Naive thymus-derived CD8-positive, alpha-beta T cell (primary cell): Measurements from ENCODE around the gene TRIM44. TPM values are rescaled to one million over a fixed set of nuclear protein-coding genes. Genes with fewer than 3 reads are reported as not detected.
"Not testable (repeated sequence)": the region's sequence is repeated elsewhere in the genome, so short reads cannot be mapped to it uniquely, and the experiment has no call there.

Source experiments
- ATAC-seq, 2 donors: fragments of 150-1000 bp; cut with Tn5 transposase in 1 of 2; sonication (Bioruptor Pico), chemical (Tn5 transposase) in 1 of 2; 1 replicate in 1 of 2; 2 replicates in 1 of 2; pipeline ENCODE4 v1.10.0; 2021; ENCODE audit warnings: mild to moderate bottlenecking in 2 of 2, moderate library complexity in 2 of 2
- POLR2A ChIA-PET: fragments of 350-600 bp; sonication (Branson Sonifier 250); formaldehyde crosslinking; loops from one replicate; lab custom pipeline; 2021; ENCODE audit warnings: antibody characterized with exemption; lab: Charles Lee
- DNase-seq, 10 donors: peaks; one replicate each; pipeline versions ENCODE4 v3.0.0 to v3.0.0-alpha.2; 2020 to 2022
- H3K27ac Mint-ChIP-seq, 10 donors: one replicate each; pipeline ENCODE4 v1.8.0; 2020 to 2022; ENCODE audit warnings: mild to moderate bottlenecking in 10 of 10, mixed read lengths in 10 of 10, moderate library complexity in 4 of 10, inconsistent platforms in 1 of 10
- H3K27me3 Mint-ChIP-seq, 5 donors: one replicate each; pipeline ENCODE4 v1.8.0; 2021 to 2022; ENCODE audit warnings: mixed read lengths in 5 of 5
- H3K36me3 Mint-ChIP-seq, 3 donors: one replicate each; pipeline ENCODE4 v1.8.0; 2020 to 2022; ENCODE audit warnings: mixed read lengths in 3 of 3, mild to moderate bottlenecking in 2 of 3, inconsistent platforms in 1 of 3
- H3K4me1 Mint-ChIP-seq, 4 donors: one replicate each; pipeline ENCODE4 v1.8.0; 2021 to 2022; ENCODE audit warnings: mixed read lengths in 4 of 4
- H3K4me3 Mint-ChIP-seq, 10 donors: one replicate each; pipeline ENCODE4 v1.8.0; 2020 to 2022; ENCODE audit warnings: mild to moderate bottlenecking in 10 of 10, mixed read lengths in 10 of 10, moderate library complexity in 6 of 10, inconsistent platforms in 1 of 10
- H3K9me3 Mint-ChIP-seq, 9 donors: one replicate each; pipeline ENCODE4 v1.8.0; 2020 to 2022; ENCODE audit warnings: mixed read lengths in 9 of 9, mild to moderate bottlenecking in 3 of 9, inconsistent platforms in 1 of 9, moderate library complexity in 1 of 9
- polyA plus RNA-seq, 3 donors: library from polyadenylated mRNA; unstranded; fragments of 300-500 nt; fragmentation: Illumina TruSeq; gene quantifications; one replicate each; pipeline ENCODE4 v1.2.3, GENCODE V29; 2021
- total RNA-seq, 8 experiments: library from RNA in 2 of 8; stranded (reverse) in 2 of 8; gene quantifications; one replicate each; pipeline ENCODE4 v1.2.3 and lab custom pipeline; 2021 to 2026

TRIM44 gene
- total and polyA plus RNA-seq, 5 experiments from 2014 or later = 49.5 to 73.4 (median 59.4) TPM

DNA sequence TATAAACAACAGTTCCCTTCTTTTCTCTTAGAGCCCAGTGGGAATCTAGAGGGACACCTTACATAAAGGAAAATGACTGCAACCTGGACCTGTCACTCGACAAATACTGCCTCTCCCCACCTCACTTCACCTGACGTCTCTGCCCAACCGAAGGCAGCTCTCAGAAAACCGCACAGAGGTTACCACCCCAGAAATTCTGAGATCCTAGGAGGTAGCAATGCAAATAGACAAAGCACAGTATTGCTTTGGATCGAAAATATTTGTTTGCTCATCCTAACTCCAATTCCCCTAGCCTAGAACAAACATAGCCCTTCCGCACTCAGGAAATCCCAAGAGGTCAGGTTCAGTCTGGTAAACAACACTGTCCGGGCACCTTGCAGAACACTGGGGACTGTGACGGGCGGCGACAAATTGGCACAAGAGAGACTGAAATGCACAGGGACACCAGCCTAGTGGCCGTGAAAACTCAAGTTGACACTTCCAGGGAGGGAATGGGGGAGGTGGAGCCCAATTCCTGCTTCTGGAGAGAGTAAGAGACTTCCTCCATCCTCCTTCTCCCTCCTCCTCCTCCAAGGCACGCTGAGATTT, 420 bp upstream of the TRIM44 start:
- ATAC-seq (peak; percentile 42 to 61), DNase-seq (peak in 8 of 10 donors; percentile 5 to 65 (median 46))
- H3K36me3 Mint-ChIP-seq = peaks cover 20 to 33% (median 31%) of the 10 kb centered on the region in 3 donors
- H3K9me3 Mint-ChIP-seq = peaks cover 12 to 40% (median 27%) of the 10 kb centered on the region in 9 donors
- H3K4me1 Mint-ChIP-seq = peaks cover 14 to 47% (median 45%) of the 10 kb centered on the region in 4 donors
- H3K4me3 Mint-ChIP-seq = peak overlapping the region; percentile 90 to 99 (median 98)
- H3K27ac Mint-ChIP-seq = peak overlapping the region; percentile 95 to 99 (median 99)
- POLR2A ChIA-PET = interaction anchor here (1.0 to 1.4 kb wide), 3 partner anchors 42 to 626 kb away, joined by 3 to 4 read pairs (median 3); no protein-coding TSS in a partner anchor
- H3K27me3 Mint-ChIP-seq = peaks cover 3 to 14% (median 7%) of the 10 kb centered on the region in 5 donors

DNA sequence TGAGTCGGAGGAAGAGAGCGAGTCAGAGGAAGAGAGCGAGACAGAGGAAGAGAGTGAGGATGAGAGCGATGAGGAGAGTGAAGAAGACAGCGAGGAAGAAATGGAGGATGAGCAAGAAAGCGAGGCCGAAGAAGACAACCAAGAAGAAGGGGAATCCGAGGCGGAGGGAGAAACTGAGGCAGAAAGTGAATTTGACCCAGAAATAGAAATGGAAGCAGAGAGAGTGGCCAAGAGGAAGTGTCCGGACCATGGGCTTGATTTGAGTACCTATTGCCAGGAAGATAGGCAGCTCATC, 780 bp downstream of the TRIM44 start:
- Mint-ChIP-seq H3K27ac (peak overlapping the region; percentile 81 to 99 (median 99)), H3K36me3 (peaks cover 27 to 45% (median 36%) of the 10 kb centered on the region in 3 donors), H3K27me3 (peaks cover 0 to 3% (median under 1%) of the 10 kb centered on the region in 5 donors), H3K4me1 (peaks cover 15 to 52% (median 46%) of the 10 kb centered on the region in 4 donors), H3K9me3 (peaks cover 13 to 49% (median 33%) of the 10 kb centered on the region in 9 donors), H3K4me3 (peak overlapping the region; percentile 90 to 99 (median 98))
- DNase-seq = no peak
- ATAC-seq = no peak
- POLR2A ChIA-PET = interaction anchor here (1.2 kb wide), 1 partner anchor 138 kb away, joined by 3 read pairs; no protein-coding TSS in a partner anchor

DNA sequence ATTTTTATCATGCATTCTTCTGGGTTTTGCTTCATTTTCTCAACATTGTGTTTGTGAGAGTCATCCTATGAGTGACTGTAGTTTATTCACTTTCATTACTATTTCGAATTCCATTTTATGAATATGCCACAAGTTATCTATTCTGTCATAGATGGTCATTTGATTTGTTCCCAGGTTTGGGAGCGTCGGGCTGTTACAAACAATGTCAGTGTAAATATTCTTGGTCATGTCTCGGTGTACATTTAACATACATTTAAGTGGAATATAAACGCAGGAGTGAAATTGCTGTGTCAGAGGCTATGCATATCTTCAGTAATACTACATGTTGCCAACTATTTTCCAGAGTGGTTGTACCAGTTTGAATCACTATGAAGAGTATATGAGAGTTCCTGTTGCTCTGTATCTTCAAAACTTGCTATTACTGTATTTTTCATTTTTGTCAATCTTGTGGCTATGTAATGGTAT, 2.4 kb downstream of the TRIM44 start:
- peaks cover 13 to 57% (median 34%) of the 10 kb centered on the region in 9 donors for H3K9me3 Mint-ChIP-seq
- no peak for DNase-seq

GRCh38 chr11:35667257-35667656, 4.7 kb downstream of the TRIM44 start:
- DNase-seq (no peak), ATAC-seq (no peak)
- Mint-ChIP-seq H3K27ac (no peak overlapping the region), H3K9me3 (peaks cover 13 to 57% (median 34%) of the 10 kb centered on the region in 9 donors), H3K4me3 (no peak overlapping the region), H3K27me3 (no peaks in the 10 kb centered on the region), H3K36me3 (peaks cover 46 to 62% (median 50%) of the 10 kb centered on the region in 3 donors), H3K4me1 (peaks cover 29 to 74% (median 70%) of the 10 kb centered on the region in 4 donors)
- POLR2A ChIA-PET = no interaction called here

More for the DNA sequence above, 2.4 kb downstream of the TRIM44 start:
- peaks cover 18 to 62% (median 58%) of the 10 kb centered on the region in 4 donors for H3K4me1 Mint-ChIP-seq
- ATAC-seq = no peak
- peak overlapping the region in 9 of 10 donors; percentile 2 to 99 (median 98) for H3K4me3 Mint-ChIP-seq
- peak overlapping the region in 4 of 10 donors; percentile 27 to 99 (median 46) for H3K27ac Mint-ChIP-seq
- peaks cover 36 to 55% (median 43%) of the 10 kb centered on the region in 3 donors for H3K36me3 Mint-ChIP-seq
- POLR2A ChIA-PET = no interaction called here
- no peaks in the 10 kb centered on the region for H3K27me3 Mint-ChIP-seq

- DNase-seq, H3K27me3 Mint-ChIP-seq, ATAC-seq, POLR2A ChIA-PET, H3K27ac Mint-ChIP-seq: not testable (repeated sequence)
- Mint-ChIP-seq H3K4me1 (peaks cover 31 to 74% (median 72%) of the 10 kb centered on the region in 4 donors), H3K4me3 (peak overlapping the region in 1 of 10 donors; percentile 30), H3K36me3 (peaks cover 42 to 63% (median 50%) of the 10 kb centered on the region in 3 donors), H3K9me3 (peaks cover 9 to 53% (median 27%) of the 10 kb centered on the region in 9 donors)
These were observed 5.8 kb downstream of the TRIM44 start for GRCh38 chr11:35668350-35668749.

- ATAC-seq = no peak
- Mint-ChIP-seq H3K36me3 (peaks cover 19 to 38% (median 37%) of the 10 kb centered on the region in 3 donors), H3K9me3 (peaks cover 0 to 23% (median 8%) of the 10 kb centered on the region in 9 donors), H3K4me1 (peaks cover 46 to 77% (median 75%) of the 10 kb centered on the region in 4 donors), H3K27me3 (no peaks in the 10 kb centered on the region), H3K4me3 (peak overlapping the region in 3 of 10 donors; percentile 0 to 59 (median 48)), H3K27ac (peak overlapping the region in 3 of 10 donors; percentile 7 to 83 (median 43))
- POLR2A ChIA-PET = no interaction called here
- DNase-seq = no peak
These were observed 9.0 kb downstream of the TRIM44 start for GRCh38 chr11:35671396-35672127.

DNA sequence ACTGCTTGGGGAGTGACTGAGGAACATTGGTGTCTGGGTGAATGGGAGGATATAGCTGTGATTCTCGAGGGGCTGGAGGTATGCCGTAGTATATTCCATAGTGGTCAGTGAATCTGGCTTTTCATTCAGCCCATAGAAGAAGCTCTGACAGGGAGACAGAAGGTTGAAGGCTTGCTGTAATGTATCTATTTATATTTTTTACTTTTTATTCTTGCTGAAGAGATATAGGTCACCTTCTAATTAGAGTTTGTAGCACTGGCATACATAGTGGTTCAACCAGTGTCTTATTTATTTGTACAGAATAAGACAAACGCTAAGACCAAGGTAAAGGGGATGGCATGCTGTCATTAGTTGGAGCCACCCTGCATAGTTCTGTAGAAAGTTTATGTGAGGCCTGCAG, 10.0 kb downstream of the TRIM44 start:
- Mint-ChIP-seq H3K9me3 (peaks cover 0 to 17% (median 7%) of the 10 kb centered on the region in 9 donors), H3K36me3 (peaks cover 14 to 39% (median 32%) of the 10 kb centered on the region in 3 donors), H3K27me3 (no peaks in the 10 kb centered on the region), H3K4me3 (peak overlapping the region in 4 of 10 donors; percentile 1 to 39 (median 10)), H3K4me1 (peaks cover 48 to 87% (median 80%) of the 10 kb centered on the region in 4 donors), H3K27ac (no peak overlapping the region)
- POLR2A ChIA-PET = no interaction called here
- DNase-seq = no peak
- no peak for ATAC-seq

- POLR2A ChIA-PET = no interaction called here
- ATAC-seq (no peak), DNase-seq (no peak)
- peaks cover 0 to 24% (median 23%) of the 10 kb centered on the region in 3 donors for H3K36me3 Mint-ChIP-seq
- peak overlapping the region in 3 of 10 donors; percentile 15 to 30 (median 16) for H3K4me3 Mint-ChIP-seq
- no peaks in the 10 kb centered on the region for H3K27me3 Mint-ChIP-seq
- peaks cover 41 to 91% (median 86%) of the 10 kb centered on the region in 4 donors for H3K4me1 Mint-ChIP-seq
- peak overlapping the region in 3 of 10 donors; percentile 14 to 32 (median 25) for H3K27ac Mint-ChIP-seq
- H3K9me3 Mint-ChIP-seq = no peaks in the 10 kb centered on the region
These were observed 13.5 kb downstream of the TRIM44 start for GRCh38 chr11:35675901-35676610.

GRCh38 chr11:35676611-35676965, 14.0 kb downstream of the TRIM44 start:
- ATAC-seq (no peak), DNase-seq (no peak)
- Mint-ChIP-seq H3K27me3 (no peaks in the 10 kb centered on the region), H3K4me1 (peaks cover 45 to 91% (median 87%) of the 10 kb centered on the region in 4 donors), H3K4me3 (peak overlapping the region in 2 of 10 donors; percentile 15 to 16), H3K36me3 (peaks cover 0 to 27% (median 25%) of the 10 kb centered on the region in 3 donors), H3K9me3 (no peaks in the 10 kb centered on the region), H3K27ac (peak overlapping the region in 4 of 10 donors; percentile 14 to 57 (median 28))
- POLR2A ChIA-PET = no interaction called here

GRCh38 chr11:35677904-35678303, 15.3 kb downstream of the TRIM44 start:
- ATAC-seq (no peak), DNase-seq (no peak)
- peak overlapping the region in 3 of 10 donors; percentile 6 to 35 (median 11) for H3K4me3 Mint-ChIP-seq
- POLR2A ChIA-PET = no interaction called here
- no peaks in the 10 kb centered on the region for H3K27me3 Mint-ChIP-seq
- peak overlapping the region in 5 of 10 donors; percentile 2 to 70 (median 13) for H3K27ac Mint-ChIP-seq
- peaks cover 46 to 91% (median 88%) of the 10 kb centered on the region in 4 donors for H3K4me1 Mint-ChIP-seq
- peaks cover 0 to 22% (median 21%) of the 10 kb centered on the region in 3 donors for H3K36me3 Mint-ChIP-seq
- no peaks in the 10 kb centered on the region for H3K9me3 Mint-ChIP-seq

DNA sequence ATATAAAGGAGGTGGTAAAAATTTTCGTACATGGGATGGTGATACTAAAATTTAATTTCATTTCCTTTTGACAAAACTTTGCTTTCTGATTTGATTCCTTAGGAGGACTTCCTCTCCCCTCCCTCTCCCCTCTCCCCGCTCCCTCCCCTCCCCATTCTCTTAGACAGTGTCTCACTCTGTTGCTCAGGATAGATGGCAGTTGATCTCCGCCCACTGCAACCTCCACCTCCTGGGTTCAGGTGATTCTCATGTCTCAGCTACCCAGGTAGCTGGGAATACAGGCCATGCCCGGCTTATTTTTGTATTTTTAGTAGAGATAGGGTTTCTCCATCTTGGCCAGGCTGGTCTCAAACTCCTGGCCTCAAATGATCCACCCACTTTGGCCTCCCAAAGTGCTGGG, 15.9 kb downstream of the TRIM44 start:
- H3K27ac Mint-ChIP-seq = no peak overlapping the region
- H3K36me3 Mint-ChIP-seq = peaks cover 0 to 19% (median 17%) of the 10 kb centered on the region in 3 donors
- H3K9me3 Mint-ChIP-seq = no peaks in the 10 kb centered on the region
- DNase-seq (no peak), ATAC-seq (no peak)
- POLR2A ChIA-PET = no interaction called here
- H3K4me1 Mint-ChIP-seq = peaks cover 42 to 91% (median 86%) of the 10 kb centered on the region in 4 donors
- no peak overlapping the region for H3K4me3 Mint-ChIP-seq
- H3K27me3 Mint-ChIP-seq = no peaks in the 10 kb centered on the region

DNA sequence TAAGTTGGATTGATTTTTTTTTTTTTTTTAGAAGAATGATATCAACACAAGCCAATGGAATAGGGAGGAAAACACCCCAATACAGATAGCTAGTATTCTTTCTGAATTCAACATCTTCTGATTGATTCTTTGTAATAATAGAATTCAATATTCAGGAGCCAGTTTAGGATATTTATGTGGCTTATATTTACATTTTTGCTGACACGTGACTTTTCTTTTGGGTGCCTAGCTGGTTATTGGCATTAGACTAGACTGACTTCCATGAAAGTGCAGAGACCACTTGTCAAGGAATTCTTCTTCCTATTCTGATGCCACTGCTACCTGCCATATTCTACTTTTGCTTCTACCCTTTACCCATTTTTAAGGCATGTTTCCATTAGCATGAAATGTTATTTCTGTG, 16.4 kb downstream of the TRIM44 start:
- peaks cover 0 to 17% (median 15%) of the 10 kb centered on the region in 3 donors for H3K36me3 Mint-ChIP-seq
- DNase-seq = no peak
- no peaks in the 10 kb centered on the region for H3K27me3 Mint-ChIP-seq
- POLR2A ChIA-PET = no interaction called here
- H3K4me3 Mint-ChIP-seq = no peak overlapping the region
- H3K9me3 Mint-ChIP-seq = no peaks in the 10 kb centered on the region
- no peak for ATAC-seq
- no peak overlapping the region for H3K27ac Mint-ChIP-seq
- H3K4me1 Mint-ChIP-seq = peaks cover 37 to 91% (median 85%) of the 10 kb centered on the region in 4 donors
